IMR-90 (cell line): ENCODE results near the gene NOL4L. TPM values are rescaled to one million over a fixed set of nuclear protein-coding genes. Genes with fewer than 3 reads are reported as not detected.

Experiments
- ATAC-seq: fragments of 200-7000 bp; cut with Tn5 transposase; 2 replicates; pipeline ENCODE4 v1.9.1; 2020; ENCODE audit warnings: low read depth, mild to moderate bottlenecking, moderate library complexity
- BruUV-seq: library from RNA; stranded (reverse); fragments of 400-500 nt; replicated peaks from 2 replicates; lab custom pipeline; 2021; lab: Mats Ljungman, UMichigan
- CTCF ChIA-PET: fragments of 300-600 bp; formaldehyde crosslinking; extraction: SDS; loops from one replicate; lab custom pipeline; 2021; ENCODE audit warnings: antibody characterized with exemption; lab: Yijun Ruan, JAX
- POLR2A ChIA-PET: fragments of 300-600 bp; sonication (Branson Sonifier 250); formaldehyde crosslinking; loops from one replicate; lab custom pipeline; 2022; ENCODE audit warnings: antibody characterized with exemption; ENCODE audit not compliant: unreplicated experiment; lab: Charles Lee
- DNase-seq: peaks from one replicate; pipeline ENCODE4 v3.0.0; 2013
- H2AFZ ChIP-seq: replicated peaks from 2 replicates; pipeline ENCODE3; 2013; ENCODE audit warnings: low read length, mild to moderate bottlenecking; ENCODE audit not compliant: poor library complexity
- H2AK5ac ChIP-seq: 2 replicates; pipeline ENCODE4 v1.6.1; 2013; ENCODE audit warnings: low read depth, low read length, inconsistent platforms
- H2AK9ac ChIP-seq: replicated peaks from 2 replicates; pipeline ENCODE3; 2013; ENCODE audit warnings: mild to moderate bottlenecking, low read depth, low read length, moderate library complexity; ENCODE audit not compliant: poor library complexity
- H2BK120ac ChIP-seq: 2 replicates; pipeline ENCODE4 v1.6.1; 2013; ENCODE audit warnings: low read depth, low read length, inconsistent platforms
- H2BK15ac ChIP-seq: 3 replicates; pipeline ENCODE4 v1.6.1; 2013; ENCODE audit warnings: low read depth, low read length, inconsistent platforms
- H2BK20ac ChIP-seq: 2 replicates; pipeline ENCODE4 v1.6.1; 2013; ENCODE audit warnings: low read depth, mild to moderate bottlenecking, inconsistent platforms, low read length, moderate library complexity
- H2BK5ac ChIP-seq: 2 replicates; pipeline ENCODE4 v1.6.1; 2013; ENCODE audit warnings: mild to moderate bottlenecking, low read depth, low read length, inconsistent platforms; ENCODE audit not compliant: poor library complexity, severe bottlenecking
- H3K14ac ChIP-seq: replicated peaks from 2 replicates; pipeline ENCODE4 v1.6.1; 2013; ENCODE audit warnings: low read depth, low read length, inconsistent platforms
- H3K18ac ChIP-seq: 2 replicates; pipeline ENCODE4 v1.6.1; 2013; ENCODE audit warnings: low read depth, low read length, control low read depth
- H3K23ac ChIP-seq: 2 replicates; pipeline ENCODE4 v1.6.1; 2013; ENCODE audit warnings: low read depth, low read length, inconsistent platforms
- H3K27ac ChIP-seq: 2 replicates; pipeline ENCODE4 v1.5.1; 2013; ENCODE audit warnings: mild to moderate bottlenecking, control low read depth, low read length; ENCODE audit not compliant: insufficient read depth
- H3K27me3 ChIP-seq: 2 replicates; pipeline ENCODE4 v1.6.1; 2013; ENCODE audit warnings: low read length; ENCODE audit not compliant: control insufficient read depth, insufficient read depth
- H3K36me3 ChIP-seq: 2 replicates; pipeline ENCODE4 v1.6.1; 2013; ENCODE audit warnings: low read length, mixed read lengths; ENCODE audit not compliant: control insufficient read depth, insufficient read depth
- H3K4ac ChIP-seq: 2 replicates; pipeline ENCODE4 v1.6.1; 2013; ENCODE audit warnings: low read depth, low read length, inconsistent platforms
- H3K4me1 ChIP-seq: 2 replicates; pipeline ENCODE4 v1.6.1; 2013; ENCODE audit warnings: low read length, mixed read lengths; ENCODE audit not compliant: control insufficient read depth, insufficient read depth
- H3K4me2 ChIP-seq: 2 replicates; pipeline ENCODE4 v1.6.1; 2013; ENCODE audit warnings: low read depth, mild to moderate bottlenecking, control low read depth, low read length, moderate library complexity
- H3K4me3 ChIP-seq: 2 replicates; pipeline ENCODE4 v1.5.1; 2013; ENCODE audit warnings: low read depth, mild to moderate bottlenecking, control low read depth, low read length, moderate library complexity; ENCODE audit not compliant: insufficient read depth
- H3K56ac ChIP-seq: 2 replicates; pipeline ENCODE4 v1.6.1; 2013; ENCODE audit warnings: low read length, inconsistent platforms; ENCODE audit not compliant: insufficient read depth; ENCODE audit errors: extremely low read depth
- H3K79me1 ChIP-seq, 2 experiments: 2 replicates each; pipeline ENCODE4 v1.6.1; 2013; ENCODE audit warnings: low read length in 2 of 2, inconsistent platforms in 1 of 2, low read depth in 1 of 2
- H3K9ac ChIP-seq: 2 replicates; pipeline ENCODE4 v1.6.1; 2013; ENCODE audit warnings: low read depth, low read length, control low read depth
- H3K9me1 ChIP-seq: 2 replicates; pipeline ENCODE4 v1.6.1; 2013; ENCODE audit warnings: low read length, inconsistent platforms; ENCODE audit not compliant: insufficient read depth
- H3K9me3 ChIP-seq: 2 replicates; pipeline ENCODE4 v1.6.1; 2013; ENCODE audit warnings: low read length; ENCODE audit not compliant: control insufficient read depth, insufficient read depth
- H4K20me1 ChIP-seq: 2 replicates; pipeline ENCODE4 v1.6.1; 2013; ENCODE audit warnings: low read length, inconsistent platforms; ENCODE audit not compliant: insufficient read depth
- H4K5ac ChIP-seq: 2 replicates; pipeline ENCODE4 v1.6.1; 2013; ENCODE audit warnings: mild to moderate bottlenecking, low read depth, low read length, control low read depth
- H4K8ac ChIP-seq, 2 experiments: 2 replicates each; pipeline ENCODE4 v1.6.1; 2013; ENCODE audit warnings: low read depth in 2 of 2, low read length in 2 of 2, control low read depth in 1 of 2, inconsistent platforms in 1 of 2
- H4K91ac ChIP-seq: 2 replicates; pipeline ENCODE4 v1.6.1; 2013; ENCODE audit warnings: low read depth, low read length, inconsistent platforms; ENCODE audit not compliant: insufficient read depth
- BHLHE40 ChIP-seq: fragments of 150-350 bp; IDR thresholded peaks from 2 replicates; pipeline ENCODE4 v1.6.1; 2016; ENCODE audit warnings: mild to moderate bottlenecking, low read depth, low read length
- CEBPB ChIP-seq: IDR thresholded peaks from 2 replicates; pipeline ENCODE4 v1.6.1; 2012; ENCODE audit warnings: low read depth, low read length, improper control_type of control experiment
- CHD1 ChIP-seq: IDR thresholded peaks from 2 replicates; pipeline ENCODE4 v1.6.1; 2012; ENCODE audit warnings: low read depth, low read length, improper control_type of control experiment
- CTCF ChIP-seq: conservative IDR thresholded peaks from 2 replicates; pipeline ENCODE4 v1.5.1; 2012; ENCODE audit warnings: mild to moderate bottlenecking, low read depth, low read length, improper control_type of control experiment
- ELK1 ChIP-seq: fragments of 150-350 bp; IDR thresholded peaks from 2 replicates; pipeline ENCODE4 v1.6.1; 2016; ENCODE audit warnings: low read depth, mild to moderate bottlenecking, low read length, moderate library complexity, borderline replicate concordance
- FOS ChIP-seq: fragments of 150-350 bp; IDR thresholded peaks from 2 replicates; pipeline ENCODE4 v1.6.1; 2016; ENCODE audit warnings: low read depth, low read length
- MAFK ChIP-seq: IDR thresholded peaks from 2 replicates; pipeline ENCODE4 v1.6.1; 2012; ENCODE audit warnings: low read depth, low read length, improper control_type of control experiment
- MAZ ChIP-seq: IDR thresholded peaks from 2 replicates; pipeline ENCODE4 v1.6.1; 2012; ENCODE audit warnings: low read depth, mild to moderate bottlenecking, low read length, improper control_type of control experiment, moderate library complexity, borderline replicate concordance
- MXI1 ChIP-seq: IDR thresholded peaks from 2 replicates; pipeline ENCODE4 v1.6.1; 2012; ENCODE audit warnings: low read depth, mild to moderate bottlenecking, low read length, moderate library complexity, borderline replicate concordance
- NFE2L2 ChIP-seq: fragments of 150-350 bp; IDR thresholded peaks from 2 replicates; pipeline ENCODE4 v1.6.1; 2016; ENCODE audit warnings: low read depth, mild to moderate bottlenecking, low read length
- POLR2A ChIP-seq: IDR thresholded peaks from 2 replicates; pipeline ENCODE4 v1.6.1; 2012; ENCODE audit warnings: mild to moderate bottlenecking, low read depth, low read length
- RAD21 ChIP-seq: IDR thresholded peaks from 2 replicates; pipeline ENCODE4 v1.6.1; 2012; ENCODE audit warnings: low read length, improper control_type of control experiment
- RCOR1 ChIP-seq: IDR thresholded peaks from 2 replicates; pipeline ENCODE4 v1.6.1; 2012; ENCODE audit warnings: mild to moderate bottlenecking, low read length, improper control_type of control experiment; ENCODE audit not compliant: insufficient replicate concordance
- RFX5 ChIP-seq: IDR thresholded peaks from 2 replicates; pipeline ENCODE4 v1.8.0; 2012; ENCODE audit warnings: low read depth, mild to moderate bottlenecking, low read length, moderate library complexity
- SMC3 ChIP-seq: fragments of 150-350 bp; IDR thresholded peaks from 2 replicates; pipeline ENCODE4 v1.6.1; 2016; ENCODE audit warnings: low read depth, mild to moderate bottlenecking, antibody characterized with exemption, low read length, moderate library complexity
- USF2 ChIP-seq: fragments of 150-350 bp; IDR thresholded peaks from 2 replicates; pipeline ENCODE4 v1.6.1; 2017; ENCODE audit warnings: mild to moderate bottlenecking, antibody characterized with exemption, low read length, low read depth
- WGBS, 2 experiments: methylation state at CpG; one replicate each; pipeline versions ENCODE4 v1.1.5 to v1.1.7; 2013; ENCODE audit warnings: missing lambda C conversion rate in 2 of 2; ENCODE audit not compliant: insufficient read length in 1 of 2; ENCODE audit errors: extremely low coverage in 2 of 2; 5-methylcytosine and 5-hydroxymethylcytosine counted together
- dilution Hi-C: fragments of 300-500 bp; cut with HindIII; formaldehyde crosslinking; loops from one replicate; pipeline ENCODE4 v1.14.3; 2018; ENCODE audit warnings: low sequenced_read_pairs; ENCODE audit not compliant: unreplicated experiment
- in situ Hi-C: fragments of 300-500 bp; cut with MboI; formaldehyde crosslinking; loops from 3 replicates; pipeline ENCODE4 v1.14.3; 2019; ENCODE audit warnings: low sequenced_read_pairs, inconsistent platforms, mixed read lengths
- intact Hi-C: fragments of 100-400 bp; cut with micrococcal nuclease; formaldehyde crosslinking; loops from 2 replicates; pipeline ENCODE4 v1.10.0; 2022
- polyA plus RNA-seq, 3 experiments: library from polyadenylated mRNA; depleted of rRNA; stranded (reverse); fragments of >200 nt; gene quantifications; 2 replicates each; pipeline ENCODE4 v1.2.3, GENCODE V29; 2012; ENCODE audit warnings: low replicate concordance in 1 of 3
- total RNA-seq: library from RNA; depleted of rRNA; stranded (reverse); fragments of >200 nt; gene quantifications from 2 replicates; pipeline ENCODE4 v1.2.3, GENCODE V29; 2012

The NOL4L gene
- total and polyA plus RNA-seq, 2 of the 4 experiments (the other 2 are of a cell fraction) = 4.7 to 13.3 TPM

- Histone ChIP-seq H3K23ac (no peak overlapping the region), H3K4me2 (no peak overlapping the region), H3K9ac (no peak overlapping the region), H3K27ac (no peak overlapping the region), H3K18ac (no peak overlapping the region), H3K27me3 (no peaks in the 10 kb centered on the region), H3K4me1 (peaks cover 4% of the 10 kb centered on the region; the same call in 1 of the 2 replicates), H4K20me1 (no peaks in the 10 kb centered on the region), H4K8ac (no peak overlapping the region), H3K4me3 (no peak overlapping the region), H2BK20ac (no peak overlapping the region), H2BK120ac (no peak overlapping the region), H2BK5ac (no peak overlapping the region), H3K79me1 (no peaks in the 10 kb centered on the region), H4K5ac (no peak overlapping the region), H3K9me3 (no peaks in the 10 kb centered on the region), H3K56ac (no peak overlapping the region), H2BK15ac (no peak overlapping the region), H2AFZ (no peak overlapping the region), H4K91ac (no peak overlapping the region), H2AK9ac (no peak overlapping the region), H3K36me3 (no peaks in the 10 kb centered on the region), H3K9me1 (peaks cover 6% of the 10 kb centered on the region; the same call in 1 of the 2 replicates), H3K4ac (no peak overlapping the region), H3K14ac (no peak overlapping the region), H2AK5ac (no peak overlapping the region)
- in situ Hi-C loops (loop anchor here (10.0 kb wide), 1 partner anchor 265 kb away; no protein-coding TSS in a partner anchor), dilution Hi-C loops (no loop called here), intact Hi-C loops (no loop called here)
- ATAC-seq = no peak
- DNase-seq = no peak
- ChIA-PET CTCF (no interaction called here), POLR2A (no interaction called here)
- BruUV-seq = no TSS peak
- 89% methylated on average over 4 of the region's 15 CpGs; no CpG with 5 or more reads in 1 of the 2 experiments for WGBS, 2 experiments
- TF ChIP-seq CHD1 (no peak), RAD21 (no peak), MXI1 (no peak), POLR2A (no peak), CEBPB (no peak), MAZ (no peak), SMC3 (no peak), RCOR1 (no peak), ELK1 (no peak), MAFK (no peak), RFX5 (no peak), FOS (no peak), CTCF (no peak), BHLHE40 (no peak), USF2 (no peak), NFE2L2 (no peak)
Observed at GRCh38 chr20:32510120-32510600, 75.0 kb downstream of the NOL4L start.
